PC-3 (cell line): Measurements from ENCODE around the gene DNAJC5.

Source experiments
- EZH2 ChIP-seq: fragments of 300-600 bp; sonication (generic); IDR thresholded peaks from one replicate; pipeline ENCODE4 v1.6.1; 2017; ENCODE audit warnings: antibody characterized with exemption, mild to moderate bottlenecking, low read length; ENCODE audit not compliant: unreplicated experiment
- EZH2phosphoT487 ChIP-seq: fragments of 300-600 bp; sonication (generic); IDR thresholded peaks from 2 replicates; pipeline ENCODE4 v1.6.1; 2018; ENCODE audit warnings: mild to moderate bottlenecking, antibody characterized with exemption, low read length, borderline replicate concordance
- TF ChIP-seq, protein P1 (sequence below): fragments of 300-600 bp; sonication (generic); conservative IDR thresholded peaks from 2 replicates; pipeline ENCODE4 v1.5.1; 2017; ENCODE audit warnings: antibody characterized with exemption, low read depth, mild to moderate bottlenecking, low read length

DNA sequence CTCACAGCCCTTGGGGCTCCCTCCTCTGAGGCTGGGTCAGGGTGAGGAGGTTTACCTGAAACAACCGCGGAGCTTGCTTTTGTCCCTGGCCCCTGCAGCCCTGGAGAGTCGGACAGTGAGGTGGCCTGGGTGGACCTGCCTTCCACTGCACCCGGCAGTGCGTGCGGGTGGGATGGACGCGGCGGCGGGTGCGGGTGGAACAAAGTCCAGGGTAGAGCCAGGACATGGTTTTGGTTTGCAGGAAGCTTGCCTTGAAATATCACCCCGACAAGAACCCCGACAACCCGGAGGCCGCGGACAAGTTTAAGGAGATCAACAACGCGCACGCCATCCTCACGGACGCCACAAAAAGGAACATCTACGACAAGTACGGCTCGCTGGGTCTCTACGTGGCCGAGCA is 34.1 kb downstream of the DNAJC5 start:
- TF ChIP-seq, protein P1, sequence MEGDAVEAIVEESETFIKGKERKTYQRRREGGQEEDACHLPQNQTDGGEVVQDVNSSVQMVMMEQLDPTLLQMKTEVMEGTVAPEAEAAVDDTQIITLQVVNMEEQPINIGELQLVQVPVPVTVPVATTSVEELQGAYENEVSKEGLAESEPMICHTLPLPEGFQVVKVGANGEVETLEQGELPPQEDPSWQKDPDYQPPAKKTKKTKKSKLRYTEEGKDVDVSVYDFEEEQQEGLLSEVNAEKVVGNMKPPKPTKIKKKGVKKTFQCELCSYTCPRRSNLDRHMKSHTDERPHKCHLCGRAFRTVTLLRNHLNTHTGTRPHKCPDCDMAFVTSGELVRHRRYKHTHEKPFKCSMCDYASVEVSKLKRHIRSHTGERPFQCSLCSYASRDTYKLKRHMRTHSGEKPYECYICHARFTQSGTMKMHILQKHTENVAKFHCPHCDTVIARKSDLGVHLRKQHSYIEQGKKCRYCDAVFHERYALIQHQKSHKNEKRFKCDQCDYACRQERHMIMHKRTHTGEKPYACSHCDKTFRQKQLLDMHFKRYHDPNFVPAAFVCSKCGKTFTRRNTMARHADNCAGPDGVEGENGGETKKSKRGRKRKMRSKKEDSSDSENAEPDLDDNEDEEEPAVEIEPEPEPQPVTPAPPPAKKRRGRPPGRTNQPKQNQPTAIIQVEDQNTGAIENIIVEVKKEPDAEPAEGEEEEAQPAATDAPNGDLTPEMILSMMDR = no peak
- TF ChIP-seq EZH2 (no peak), EZH2phosphoT487 (no peak)
